ENCODE results near the gene GALNT10.

Gene GALNT10

GRCh38 chr5:154275566-154275965 lies 85.0 kb downstream of the GALNT10 start:
- no peak overlapping the region for H3K27ac ChIP-seq
- TF ChIP-seq ZFX (IDR thresholded peaks at IDR 0.05; ENCODE audit: borderline replicate concordance) (no peak), CTCF (IDR thresholded peaks at IDR 0.05) (no peak)

DNA sequence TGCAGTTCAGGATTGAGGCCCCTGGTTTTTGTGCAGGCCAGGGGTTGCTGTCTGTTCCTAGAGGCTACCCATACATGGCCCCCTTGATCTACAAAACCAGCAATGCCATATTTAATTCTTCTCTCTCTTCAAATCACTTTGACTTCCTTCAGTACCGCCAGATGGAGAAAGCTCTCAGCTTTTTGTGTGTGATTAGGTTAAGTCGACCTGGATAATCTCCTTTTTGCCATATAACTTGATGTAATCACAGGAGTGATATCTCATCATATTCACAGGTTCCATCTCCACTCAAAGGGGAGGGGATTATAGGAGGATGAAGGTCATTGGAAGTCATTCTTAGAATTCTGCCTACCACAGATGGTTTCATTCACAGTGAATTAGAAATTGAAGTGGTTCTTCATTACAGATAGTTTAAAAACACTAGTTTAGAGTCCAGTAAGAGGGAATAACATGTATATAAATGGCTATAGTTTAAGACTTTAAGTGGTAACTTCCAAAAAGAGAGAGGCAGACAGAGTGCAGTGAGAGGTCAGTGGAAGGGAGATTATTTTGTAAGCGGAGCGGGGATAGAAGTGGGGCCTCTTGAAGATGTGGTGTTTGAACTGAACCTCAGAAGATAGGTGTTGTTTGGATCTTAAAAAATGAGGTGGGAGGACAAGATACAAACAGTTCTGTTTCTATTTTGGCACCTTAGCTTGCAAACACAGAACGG lies 85.9 kb downstream of the GALNT10 start:
- TF ChIP-seq ZFX (IDR thresholded peaks at IDR 0.05; ENCODE audit: borderline replicate concordance) = no peak
- H3K27ac ChIP-seq = no peak overlapping the region

- H3K27ac ChIP-seq = no peak overlapping the region
- TF ChIP-seq ZFX (IDR thresholded peaks at IDR 0.05; ENCODE audit: borderline replicate concordance) (no peak), CTCF (IDR thresholded peaks at IDR 0.05) (no peak)
These were observed 86.4 kb downstream of the GALNT10 start for GRCh38 chr5:154276973-154277331.

GRCh38 chr5:154277499-154277898 lies 87.0 kb downstream of the GALNT10 start:
- no peak for TF ChIP-seq ZFX (IDR thresholded peaks at IDR 0.05; ENCODE audit: borderline replicate concordance)
- TF ChIP-seq CTCF (IDR thresholded peaks at IDR 0.05) = no peak
- H3K27ac ChIP-seq = no peak overlapping the region

GRCh38 chr5:154278186-154278585 lies 87.7 kb downstream of the GALNT10 start:
- H3K27ac ChIP-seq = no peak overlapping the region
- TF ChIP-seq CTCF (IDR thresholded peaks at IDR 0.05) = no peak
- TF ChIP-seq ZFX (IDR thresholded peaks at IDR 0.05; ENCODE audit: borderline replicate concordance) = no peak

- no peak overlapping the region for H3K27ac ChIP-seq
- TF ChIP-seq ZFX (IDR thresholded peaks at IDR 0.05; ENCODE audit: borderline replicate concordance) (no peak), CTCF (IDR thresholded peaks at IDR 0.05) (no peak)
These were observed 88.4 kb downstream of the GALNT10 start for GRCh38 chr5:154278908-154279307.

GRCh38 chr5:154284433-154284832 lies 93.9 kb downstream of the GALNT10 start:
- TF ChIP-seq ZFX (IDR thresholded peaks at IDR 0.05; ENCODE audit: borderline replicate concordance) (no peak), CTCF (IDR thresholded peaks at IDR 0.05) (no peak)
- H3K27ac ChIP-seq = no peak overlapping the region
